Daoy (cell line): ENCODE data around the gene CCDC149. TPM values are rescaled to one million over a fixed set of nuclear protein-coding genes. Genes with fewer than 3 reads are reported as not detected.

Experiments used
- DNase-seq: peaks from one replicate; pipeline ENCODE4 v3.0.0-alpha.2; 2015; ENCODE audit warnings: low read depth
- total RNA-seq: library from RNA; depleted of rRNA; stranded (reverse); fragments of >200 nt; shearing (Covaris generic); gene quantifications from 2 replicates; pipeline ENCODE4 v1.2.3, GENCODE V29; 2014; rRNA removed

CCDC149 gene
- total RNA-seq, 1 experiment from 2014 or later: 3.6 TPM

- no peak for DNase-seq
These were observed 135.0 kb downstream of the CCDC149 start for GRCh38 chr4:24777536-24778463.

DNA sequence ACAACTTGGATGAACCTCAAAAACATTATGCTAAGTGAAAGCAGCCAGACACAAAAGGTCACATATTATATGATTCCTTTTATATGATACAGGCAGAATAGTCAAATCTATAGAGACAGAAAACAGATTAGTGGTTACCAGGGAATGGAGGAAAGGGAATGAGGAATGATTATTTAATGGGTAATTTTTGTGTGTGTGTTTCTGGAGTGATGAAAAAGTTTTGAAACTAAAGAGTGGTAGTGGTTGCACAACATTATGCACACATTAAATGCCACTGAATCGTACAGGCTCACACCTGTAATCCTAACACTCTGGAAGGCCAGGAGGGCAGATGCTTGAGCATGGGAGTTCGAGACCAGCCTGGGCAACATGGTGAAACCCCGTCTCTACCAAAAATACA is 137.1 kb downstream of the CCDC149 start:
- DNase-seq: no peak

- DNase-seq: no peak
These were observed 137.7 kb downstream of the CCDC149 start for GRCh38 chr4:24775032-24775605.

DNA sequence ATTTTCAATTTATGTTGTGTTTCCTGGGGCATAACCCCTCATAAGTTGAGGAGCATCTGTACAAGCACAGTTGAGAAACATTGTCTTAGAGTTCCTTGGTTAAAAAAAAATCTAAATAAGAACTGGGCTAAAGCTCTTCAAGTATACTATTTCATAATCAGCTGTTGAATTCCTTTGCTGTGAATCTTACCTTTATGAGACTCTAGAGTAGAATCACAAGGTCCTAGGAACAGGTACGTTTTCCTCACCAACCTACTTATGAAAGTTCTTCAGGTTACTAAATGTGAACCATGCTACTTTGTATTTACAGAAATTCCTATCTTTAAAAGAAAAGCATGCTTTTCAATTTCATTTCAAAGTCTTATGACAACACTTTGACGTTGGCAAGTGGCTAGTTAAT is 138.4 kb downstream of the CCDC149 start:
- DNase-seq: no peak

- no peak for DNase-seq
These were observed 139.9 kb downstream of the CCDC149 start for GRCh38 chr4:24772952-24773351.

GRCh38 chr4:24772061-24772705 is 140.7 kb downstream of the CCDC149 start:
- no peak for DNase-seq

DNA sequence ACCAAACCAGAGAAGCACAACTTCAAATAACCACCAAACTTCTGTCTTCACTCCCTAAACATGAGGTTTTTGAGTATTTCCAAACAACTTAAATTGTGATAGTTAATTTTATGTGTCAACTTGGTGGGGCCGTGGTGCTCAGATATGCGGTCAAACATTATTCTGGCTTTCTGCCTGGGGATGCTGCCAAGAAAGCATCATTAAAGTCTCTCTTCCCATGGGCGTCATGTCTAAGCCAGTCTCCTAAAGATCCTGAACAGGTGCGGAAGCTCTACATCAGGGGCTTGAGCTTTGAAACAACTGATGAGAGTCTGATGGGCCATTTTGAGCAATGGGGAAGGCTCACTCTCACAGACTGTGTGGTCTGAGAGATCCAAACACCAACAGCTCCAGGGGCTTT is 141.6 kb downstream of the CCDC149 start:
- DNase-seq: peak; percentile 52

GRCh38 chr4:24770667-24771066 is 142.2 kb downstream of the CCDC149 start:
- no peak for DNase-seq

GRCh38 chr4:24770032-24770584 is 142.7 kb downstream of the CCDC149 start:
- peak; percentile 97 for DNase-seq

DNA sequence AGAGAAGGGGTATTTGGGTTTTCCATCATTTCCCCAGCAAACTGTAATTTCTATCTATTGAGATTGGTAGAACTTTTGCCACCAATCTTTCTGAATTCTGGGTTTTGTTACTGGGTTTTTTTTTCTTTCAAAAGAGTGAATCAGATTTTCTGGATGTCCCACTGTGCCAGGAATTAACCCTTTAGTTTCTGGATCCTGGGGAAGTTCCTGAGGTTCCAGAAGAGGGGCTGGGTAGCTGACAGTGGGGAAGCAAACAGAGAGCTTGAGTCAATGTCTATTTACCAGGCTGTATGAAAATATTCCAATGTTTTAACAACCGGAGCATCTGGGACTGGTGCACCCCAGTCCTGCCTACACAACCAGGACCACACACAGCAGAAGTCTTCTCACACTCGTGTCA is 143.3 kb downstream of the CCDC149 start:
- no peak for DNase-seq

DNA sequence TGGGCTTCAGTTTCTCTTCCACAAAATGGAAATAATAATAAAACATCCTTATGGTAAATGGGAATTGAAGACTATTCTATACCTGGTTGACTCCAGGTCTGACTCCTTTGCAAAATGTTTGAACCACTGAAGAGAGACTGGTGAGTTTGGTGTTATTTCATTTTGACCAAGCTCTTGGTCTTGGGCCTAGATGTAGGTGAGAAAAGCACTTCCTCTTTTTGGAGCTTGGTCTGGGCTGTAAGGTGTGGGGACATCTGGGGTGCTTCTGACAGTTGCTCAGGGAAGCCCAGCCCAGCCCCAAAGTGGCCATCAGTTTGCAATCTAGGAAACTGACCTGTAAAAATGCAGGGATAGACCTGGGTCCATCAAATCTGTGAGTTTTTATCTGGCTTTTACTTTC is 144.2 kb downstream of the CCDC149 start:
- DNase-seq: no peak

- no peak for DNase-seq
These were observed 144.8 kb downstream of the CCDC149 start for GRCh38 chr4:24768006-24768405.

- no peak for DNase-seq
These were observed 147.4 kb downstream of the CCDC149 start for GRCh38 chr4:24765376-24765988.

- no peak for DNase-seq
These were observed 148.5 kb downstream of the CCDC149 start for GRCh38 chr4:24764345-24764744.

GRCh38 chr4:24763631-24764297 is 149.1 kb downstream of the CCDC149 start:
- DNase-seq: peak; percentile 51

Other genes with a start within 250 kb of the CCDC149 start
- 0.18 and 0.63 TPM in 2 replicates for gene SOD3, start 117.5 kb downstream of the CCDC149 start, total RNA-seq
- 0.03 and 0.06 TPM in 2 replicates for gene LGI2, start 117.9 kb upstream of the CCDC149 start, total RNA-seq
- 7.4 and 7.5 TPM in 2 replicates for gene SEPSECS, start 247.4 kb upstream of the CCDC149 start, total RNA-seq